NCI-H345 (cell line): ENCODE data around the gene PRDM16.
A peak's percentile ranks its signal among the peaks of the same experiment; 100 is the strongest.

Source experiments
- DNase-seq: peaks from one replicate; lab custom pipeline; 2025; lab: John Stamatoyannopoulos, UW

PRDM16 gene

DNA sequence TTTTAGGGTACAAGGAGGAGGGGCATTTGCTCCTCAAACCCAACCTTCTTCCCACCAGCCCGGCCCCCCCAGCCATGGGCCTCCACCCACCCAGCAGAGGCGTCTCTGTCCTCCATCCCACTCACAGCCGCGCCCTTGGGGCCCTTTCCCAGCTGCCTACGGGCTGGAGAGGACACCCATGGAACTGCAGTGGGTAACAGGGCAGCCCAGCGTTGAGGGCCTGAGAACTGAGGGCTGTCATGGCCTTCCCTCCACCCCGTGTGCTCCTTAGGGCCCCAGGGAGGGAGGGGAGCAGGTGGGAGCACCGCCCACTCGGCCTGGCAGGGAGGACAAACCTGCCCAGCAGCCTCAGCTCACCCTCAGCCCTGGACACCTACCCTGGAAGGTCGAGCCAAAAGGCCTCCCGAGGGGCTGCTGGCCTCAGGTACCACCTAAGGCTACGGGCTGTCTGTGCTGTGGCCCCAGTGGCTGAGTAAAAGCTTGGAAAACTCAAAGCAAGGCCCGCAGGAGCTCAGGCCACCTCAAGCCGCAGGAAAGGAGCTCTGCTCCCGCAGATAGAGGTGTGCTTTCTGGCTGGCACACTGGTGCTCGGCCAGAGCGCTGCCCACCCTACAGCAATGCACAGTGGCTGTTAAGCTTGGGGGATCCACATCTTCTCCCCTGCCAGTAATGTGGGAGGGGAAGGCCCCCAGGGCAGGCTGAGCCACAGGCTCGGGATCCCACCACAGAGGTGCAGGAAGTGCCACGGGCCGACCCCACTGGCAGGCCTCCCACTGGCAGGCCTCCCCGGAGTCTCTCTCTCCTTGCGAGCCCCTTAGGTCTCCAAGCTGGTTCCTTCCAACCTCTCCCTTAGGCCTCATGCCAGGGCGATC, 383.2 kb downstream of the PRDM16 start:
- DNase-seq, result no peak

DNA sequence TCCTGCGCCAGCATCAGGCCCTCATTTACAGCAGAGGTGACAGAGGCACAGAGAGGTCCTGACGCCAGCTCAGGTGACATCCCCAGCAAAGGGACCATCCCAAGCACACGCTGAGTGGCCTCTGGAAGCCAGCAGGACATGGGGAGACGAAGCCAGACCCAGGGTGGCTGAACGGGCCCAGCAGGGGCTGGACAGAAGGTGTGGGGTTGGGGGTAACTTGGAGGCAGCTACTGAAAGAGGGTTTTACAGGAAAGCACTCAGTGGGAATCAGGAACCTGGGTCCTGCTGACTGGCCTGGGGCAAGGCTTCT, 383.8 kb downstream of the PRDM16 start:
- DNase-seq, result no peak

DNA sequence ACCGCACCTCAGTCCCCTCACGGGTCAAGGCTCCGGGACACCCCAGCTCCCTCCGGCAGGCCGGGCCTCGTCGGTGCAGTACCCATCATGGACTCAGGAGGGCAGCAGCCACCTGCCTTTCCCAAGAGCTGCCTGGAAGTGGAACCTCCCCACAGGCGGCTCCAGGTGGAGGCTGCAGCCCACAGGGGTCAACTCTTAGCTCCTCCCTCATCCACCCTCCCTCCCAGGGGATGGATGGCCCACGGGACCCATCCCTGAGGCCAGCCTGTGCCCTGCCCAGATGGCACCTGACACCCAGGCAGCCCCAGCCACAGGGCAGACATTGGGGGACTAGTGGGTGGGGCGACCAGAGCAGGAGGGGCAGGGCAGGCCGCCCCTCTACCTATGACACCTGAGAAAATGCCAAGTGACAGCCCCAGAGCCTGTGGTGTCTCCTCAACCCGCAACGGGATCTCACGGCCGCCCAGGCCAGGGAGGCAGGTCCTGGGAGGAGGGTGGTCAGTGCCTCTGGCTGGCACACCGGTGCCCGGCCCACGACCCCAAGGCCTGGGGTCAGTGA, 384.3 kb downstream of the PRDM16 start:
- DNase-seq, result peak; percentile 79

DNA sequence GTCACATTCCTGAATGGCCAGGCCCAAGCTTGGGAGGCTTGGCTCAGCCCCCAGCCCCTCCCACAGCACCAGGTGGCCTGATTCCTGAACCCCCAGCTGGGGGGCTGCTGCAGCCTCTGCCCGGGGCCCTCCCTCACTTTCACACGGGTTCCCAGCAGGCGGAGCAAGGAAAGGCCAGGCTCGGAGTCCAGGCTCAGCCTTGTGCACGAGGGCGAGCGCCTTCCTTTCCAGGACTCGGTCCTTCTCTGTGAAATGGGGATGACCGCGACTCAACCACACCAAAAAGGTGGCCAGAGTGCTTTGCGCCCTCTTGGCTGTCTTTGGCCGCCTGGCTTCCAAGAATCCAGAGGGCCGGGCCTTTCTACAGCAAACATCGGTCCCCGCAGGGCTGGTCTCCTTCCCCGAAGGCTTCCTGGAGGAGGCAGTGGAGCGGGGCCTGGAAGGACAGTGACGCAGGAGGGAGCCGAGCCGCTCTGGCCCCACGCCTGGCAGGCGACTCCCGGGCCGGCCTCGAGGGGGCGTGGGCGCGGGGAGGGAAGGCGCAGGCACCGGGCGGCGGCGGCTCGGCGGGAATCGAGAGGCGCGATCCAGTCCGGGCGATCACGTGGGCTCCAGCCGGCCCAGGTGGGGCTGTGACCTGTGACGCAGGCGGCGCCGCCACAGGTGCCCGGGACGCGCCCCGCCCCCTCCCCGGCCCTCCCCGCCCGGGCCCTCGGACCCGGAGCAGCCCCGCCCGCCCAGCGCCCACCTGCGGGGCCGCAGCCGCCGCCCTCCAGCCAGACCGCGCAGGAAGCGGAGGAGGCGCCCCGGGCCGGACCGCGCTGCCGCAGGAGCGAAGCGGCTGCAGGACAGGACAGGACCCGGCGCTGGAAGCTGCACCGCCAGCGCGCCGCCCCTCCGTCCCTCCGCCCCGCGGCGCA, 385.1 kb downstream of the PRDM16 start, which contains the start of gene ARHGEF16:
Gene ARHGEF16, plus strand, starts transcription at position 775 of the 920 bp plus-strand sequence. CDS start 8,420 bp downstream, outside the sequence.
- DNase-seq, result peak; percentile 89

DNA sequence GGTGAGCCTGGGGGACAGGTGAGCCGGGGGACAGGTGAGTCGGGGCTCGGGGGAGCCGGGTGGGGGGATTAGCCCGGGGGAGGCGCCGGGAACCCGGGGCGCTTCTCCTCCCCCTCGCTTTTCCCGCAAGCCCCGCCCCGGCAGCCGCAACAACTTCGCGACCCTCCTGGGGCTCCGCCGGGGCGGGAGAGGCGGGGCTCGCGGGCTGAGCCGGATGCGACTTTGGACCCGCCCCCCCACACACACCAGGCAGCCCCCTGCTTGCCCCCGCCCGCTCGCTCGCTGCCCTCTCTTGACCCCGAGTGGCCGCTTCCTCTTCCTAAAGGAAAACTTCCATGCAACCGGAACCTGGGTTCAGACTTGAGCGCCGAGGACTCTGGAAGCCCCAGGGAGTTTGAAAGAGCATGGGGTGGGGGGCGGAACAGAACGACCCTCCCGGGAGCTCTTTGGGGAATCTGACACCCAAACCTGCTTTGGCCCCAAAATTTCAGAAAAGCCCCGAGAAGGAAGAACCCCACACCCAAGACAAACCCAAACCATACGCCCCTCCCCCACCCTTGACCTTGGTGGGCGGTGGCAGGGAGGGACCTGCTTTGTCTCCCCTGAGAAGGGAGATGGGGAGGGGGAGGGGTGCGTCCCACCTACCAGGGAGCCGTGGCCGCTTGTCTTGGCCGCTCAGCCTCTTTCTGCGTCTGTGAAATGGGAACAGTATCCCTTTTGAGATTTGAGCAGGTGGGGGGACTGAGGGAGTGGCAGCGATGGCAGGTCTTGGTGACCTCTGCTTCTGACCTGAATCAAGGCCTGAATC, 386.0 kb downstream of the PRDM16 start:
- DNase-seq, result peak; percentile 64

DNA sequence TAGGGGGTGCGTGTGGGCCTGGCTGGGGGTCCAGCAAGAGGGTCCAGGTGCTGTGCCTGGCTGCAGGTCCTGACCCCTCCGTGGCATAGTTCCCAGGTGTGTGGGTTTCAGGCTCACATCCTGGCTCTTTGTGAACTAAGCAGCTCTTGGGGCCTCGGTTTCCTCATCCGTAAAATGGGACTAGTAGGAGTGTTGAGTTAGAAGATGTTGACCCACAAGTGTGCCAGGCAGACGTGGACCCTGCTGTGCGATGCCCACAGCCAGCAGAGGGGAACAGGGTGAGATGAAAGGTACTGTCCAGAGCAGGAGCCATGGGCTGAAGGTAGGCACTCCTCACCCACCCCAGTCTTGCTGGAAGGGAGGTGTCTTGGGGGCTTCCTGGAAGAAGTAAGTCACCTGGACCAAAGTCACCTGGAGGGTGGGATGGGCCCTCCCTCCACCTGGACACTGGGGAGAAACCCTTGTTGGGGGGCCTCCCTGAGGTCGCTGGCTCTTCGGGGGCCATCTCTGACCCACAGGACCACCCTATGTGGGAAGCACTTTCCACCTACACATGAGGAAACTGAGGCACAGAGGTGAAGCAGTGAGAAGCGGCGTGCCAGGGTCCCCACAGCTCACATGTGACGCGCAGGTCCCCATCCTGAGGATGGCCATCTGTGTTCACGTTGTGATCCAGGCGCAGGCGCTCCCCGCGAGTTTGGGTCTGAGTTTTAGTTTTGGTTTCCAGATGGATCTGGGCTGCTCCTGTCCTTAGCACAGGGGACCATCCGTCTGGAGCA, 386.9 kb downstream of the PRDM16 start:
- DNase-seq, result no peak

DNA sequence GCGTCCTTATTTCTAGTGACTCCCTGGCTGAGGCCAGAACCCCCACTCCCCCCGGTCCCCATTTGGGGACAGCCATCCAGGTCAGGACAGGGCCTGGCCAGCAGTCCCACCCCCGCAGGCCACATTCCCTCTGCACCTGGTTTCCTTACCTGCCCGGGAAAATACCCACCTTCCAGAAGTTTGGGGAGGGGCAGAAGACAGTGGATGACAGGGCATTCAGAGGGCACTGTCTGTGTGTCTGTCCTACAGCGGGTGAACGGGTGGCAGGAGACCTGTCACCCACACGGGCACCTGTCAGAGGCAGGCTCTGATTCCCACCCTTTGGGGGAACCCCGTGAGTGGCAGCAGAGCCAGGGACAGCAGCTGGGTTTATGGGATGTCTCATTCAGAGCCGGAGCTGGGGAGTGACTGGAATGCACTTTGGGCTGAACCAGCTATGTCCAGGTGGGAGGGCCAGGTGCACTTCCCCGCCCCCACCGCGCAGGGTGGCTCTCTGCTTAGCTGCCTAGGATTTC, 387.5 kb downstream of the PRDM16 start:
- DNase-seq, result no peak

DNA sequence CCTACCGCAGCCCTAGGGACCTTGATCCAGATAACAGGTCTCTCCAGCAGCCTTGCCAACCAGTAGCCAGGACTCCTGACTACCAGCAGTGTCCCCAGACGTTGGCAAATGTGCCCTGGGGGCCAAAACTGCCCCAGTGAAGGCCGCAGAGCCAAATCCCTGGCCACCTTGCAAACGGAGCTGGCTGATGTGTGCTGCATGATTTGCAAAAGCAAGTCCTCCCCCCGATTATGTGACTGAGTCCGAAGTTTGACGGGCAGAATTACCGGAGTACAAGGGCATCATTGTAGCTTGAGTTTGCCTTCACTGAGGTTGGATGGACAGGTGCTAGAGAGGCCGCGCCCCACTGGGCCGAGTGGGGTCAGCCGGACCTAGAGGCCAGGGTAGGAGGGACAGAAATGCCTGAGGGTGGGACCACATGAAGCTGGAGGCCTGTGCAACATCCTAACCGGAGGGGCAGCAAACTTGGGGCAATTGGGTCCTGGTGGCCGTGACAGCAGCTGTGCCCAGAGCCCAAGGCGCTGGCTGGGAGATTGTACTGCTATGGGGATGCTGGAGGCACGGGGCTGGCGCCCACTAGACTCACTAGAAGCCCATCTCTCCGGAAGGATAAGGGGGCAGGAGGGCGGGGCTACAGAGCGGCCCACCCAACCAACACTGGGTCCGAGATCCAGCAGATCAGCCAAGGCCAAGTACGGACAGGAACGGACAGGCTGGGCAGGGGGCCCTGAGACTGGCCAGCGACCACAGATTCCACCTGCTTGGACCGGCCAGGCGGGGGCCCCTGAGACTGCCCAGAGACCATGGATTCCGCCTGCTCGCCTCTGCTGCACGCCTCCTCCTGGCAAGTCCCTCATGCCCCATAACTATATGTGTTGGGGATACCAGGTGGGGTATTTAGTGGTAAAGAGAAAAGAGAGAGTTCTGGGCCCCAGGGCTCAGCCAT, 388.2 kb downstream of the PRDM16 start:
- no peak for DNase-seq

DNA sequence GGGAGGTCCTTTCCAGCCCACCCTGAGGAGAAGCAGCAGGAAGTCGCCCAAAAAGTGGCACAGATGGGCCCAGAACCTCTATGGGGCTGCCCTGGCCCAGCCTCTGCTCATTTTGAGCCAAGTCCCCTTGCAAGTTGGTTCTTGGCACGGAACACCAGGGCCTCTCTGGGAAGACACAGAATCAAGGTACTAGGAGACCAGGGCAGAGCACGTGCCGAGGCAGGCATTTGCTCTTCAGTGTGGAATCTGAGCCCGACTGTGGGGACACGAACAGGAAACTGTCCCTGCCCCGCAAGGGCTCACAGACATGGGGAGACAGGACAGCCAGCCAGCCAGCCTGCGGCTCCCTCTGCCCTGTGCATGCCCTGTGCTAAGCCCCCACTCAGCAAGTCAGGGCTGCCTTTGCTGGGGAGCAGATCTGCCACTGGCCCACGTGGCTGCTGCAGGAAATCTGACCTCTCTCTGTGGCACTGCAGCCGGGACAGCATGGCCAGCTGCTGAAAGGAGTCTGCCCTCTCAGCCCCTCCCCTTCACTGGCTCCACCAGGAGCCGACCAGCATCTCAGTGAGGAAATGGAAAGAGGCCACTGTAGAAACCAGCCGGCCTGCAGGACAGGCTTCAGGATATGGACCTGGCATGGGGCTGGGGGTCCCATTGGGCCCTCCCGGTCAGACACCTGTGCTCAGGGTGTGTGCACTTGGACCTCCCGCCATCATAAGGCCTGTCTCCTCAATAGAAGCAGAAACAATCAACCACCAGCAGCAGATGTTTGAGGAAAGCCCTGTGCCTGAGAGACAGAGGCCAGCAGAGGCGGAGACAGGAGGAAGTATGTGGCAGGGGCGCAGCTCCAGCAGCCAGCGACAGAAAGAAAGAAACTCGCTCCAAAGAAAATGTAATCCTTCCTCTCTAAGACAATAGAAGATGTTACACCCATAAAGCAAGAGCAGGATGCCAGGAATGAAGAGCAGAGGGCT, 389.2 kb downstream of the PRDM16 start:
- no peak for DNase-seq

DNA sequence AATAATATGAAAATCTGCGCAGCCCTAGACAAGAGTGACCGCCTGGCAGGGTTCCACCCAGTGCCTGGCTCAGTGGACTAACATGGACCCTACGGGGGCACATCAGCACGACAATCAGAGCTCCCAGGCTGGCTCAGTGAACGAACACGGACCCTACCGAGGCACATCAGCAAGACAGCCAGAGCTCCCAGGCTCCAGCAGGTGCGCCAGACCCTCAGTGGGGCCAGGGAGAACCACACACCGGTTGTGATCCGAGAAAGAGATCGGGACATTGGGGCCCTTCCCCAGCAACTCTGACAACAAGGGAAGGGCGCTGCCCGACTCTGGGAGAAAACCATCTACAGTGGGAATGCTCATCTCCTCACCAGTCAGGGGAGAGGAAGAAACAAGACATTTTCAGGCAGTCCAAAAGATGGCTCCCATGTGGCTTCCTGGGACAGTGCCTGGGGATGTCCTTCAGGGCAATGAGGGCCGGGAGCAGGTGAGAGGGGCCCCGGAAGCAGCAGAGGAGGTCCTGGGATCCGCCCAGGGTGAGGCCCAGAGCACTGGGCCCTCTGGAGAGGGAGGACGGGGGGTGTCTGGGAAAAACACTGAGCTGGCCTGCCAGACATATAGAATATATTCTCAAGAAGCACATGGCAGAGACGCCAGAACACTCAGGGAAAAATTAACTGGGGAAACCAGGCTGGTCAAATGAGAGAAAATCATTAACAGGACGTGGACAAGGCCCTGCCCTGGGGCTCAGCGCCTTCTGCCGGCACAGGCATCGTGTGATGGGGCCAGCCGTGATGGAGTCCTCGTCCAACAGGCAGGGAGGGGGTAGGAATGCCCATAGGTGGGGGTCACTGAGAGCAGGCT, 390.3 kb downstream of the PRDM16 start:
- DNase-seq, result no peak

DNA sequence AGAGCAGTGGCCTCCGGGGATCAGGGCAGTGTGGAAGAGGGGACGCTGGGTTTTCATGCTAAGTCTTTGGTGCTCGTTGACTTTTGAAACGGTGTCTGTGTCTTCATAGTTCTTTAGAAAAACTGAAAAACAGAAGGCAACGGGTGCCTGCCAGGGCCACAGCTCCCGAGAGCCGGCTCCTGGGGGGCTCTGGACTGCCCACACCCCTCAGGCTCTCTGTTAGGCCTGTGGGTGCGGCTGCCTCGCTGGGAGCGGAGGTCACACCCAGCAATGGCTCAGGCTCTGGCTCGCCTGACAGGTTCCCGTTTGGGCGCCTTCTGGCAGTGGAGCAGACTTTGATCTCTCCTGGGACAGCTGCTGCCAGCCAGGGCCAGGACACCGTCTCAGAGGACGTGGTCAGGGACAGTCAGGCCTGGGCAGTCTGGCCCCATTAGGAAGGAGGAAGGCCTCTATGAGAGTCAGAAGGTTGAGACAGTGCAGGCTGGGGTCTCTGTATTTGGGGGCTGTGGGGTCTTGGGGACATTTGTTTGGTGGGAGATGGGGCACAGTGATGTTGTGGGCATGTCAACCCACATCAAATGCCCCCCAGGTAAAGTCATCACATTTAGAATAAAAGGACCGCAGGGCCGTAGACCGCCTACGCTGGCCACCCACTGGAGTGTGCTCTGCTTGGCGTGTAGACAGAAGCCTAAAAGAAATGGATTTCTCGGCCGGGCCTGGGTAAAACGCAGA, 391.1 kb downstream of the PRDM16 start:
- no peak for DNase-seq

DNA sequence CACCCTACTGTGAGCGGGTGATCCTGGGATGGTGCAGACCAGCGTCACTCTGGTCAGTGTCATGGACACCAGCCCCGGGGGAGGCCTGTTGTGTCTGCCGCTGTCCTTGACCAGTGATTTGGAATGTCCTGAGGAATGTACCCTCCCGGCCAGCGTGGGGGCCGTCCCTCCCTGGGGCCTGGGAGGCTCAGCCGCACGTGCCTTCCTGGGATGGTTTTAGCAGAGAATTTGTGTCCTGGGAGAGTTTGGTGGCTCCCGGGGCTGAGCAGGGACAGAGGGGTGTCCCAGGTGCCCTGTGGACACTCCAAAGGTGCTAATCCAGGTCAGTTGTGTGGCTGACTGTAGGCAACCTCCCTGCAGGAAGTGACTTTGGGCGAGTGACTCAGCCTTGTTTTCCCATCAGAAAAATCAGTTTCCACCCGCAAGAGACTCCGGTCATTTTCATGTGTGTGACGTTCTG, 391.7 kb downstream of the PRDM16 start:
- no peak for DNase-seq

DNA sequence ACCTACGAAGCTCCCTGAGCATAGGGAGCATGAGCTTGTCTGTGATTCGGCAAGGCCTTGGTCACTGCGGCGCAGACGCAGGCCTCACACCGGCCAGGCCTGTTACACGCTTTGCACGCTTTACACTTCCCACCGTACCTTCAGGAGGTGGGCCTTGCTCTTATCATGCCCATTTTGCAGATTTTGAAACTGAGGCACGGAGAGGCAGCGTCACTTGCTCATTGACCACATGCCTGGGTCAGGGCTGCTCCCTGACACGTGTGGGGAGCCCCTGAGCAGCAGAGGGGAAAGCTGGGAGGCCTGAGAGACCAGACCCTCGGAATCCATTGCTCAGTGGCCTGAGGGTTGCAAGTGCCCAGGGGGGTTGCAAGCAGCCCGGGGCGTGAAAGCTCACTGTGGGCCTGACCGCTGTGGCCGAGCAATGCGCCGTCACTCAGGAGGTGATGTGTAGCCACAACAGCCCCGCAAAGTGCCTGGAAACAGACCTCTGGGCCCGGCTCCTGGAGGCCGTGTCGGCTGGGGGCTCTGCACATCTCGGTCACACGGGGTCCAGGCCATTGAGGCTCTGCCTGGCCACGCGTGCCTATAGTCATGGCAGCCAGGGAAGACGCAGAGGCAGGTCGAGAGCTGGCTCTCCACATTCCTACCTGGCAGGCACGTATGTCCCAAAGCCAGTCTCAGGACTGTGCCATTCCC, 392.4 kb downstream of the PRDM16 start:
- DNase-seq, result no peak

DNA sequence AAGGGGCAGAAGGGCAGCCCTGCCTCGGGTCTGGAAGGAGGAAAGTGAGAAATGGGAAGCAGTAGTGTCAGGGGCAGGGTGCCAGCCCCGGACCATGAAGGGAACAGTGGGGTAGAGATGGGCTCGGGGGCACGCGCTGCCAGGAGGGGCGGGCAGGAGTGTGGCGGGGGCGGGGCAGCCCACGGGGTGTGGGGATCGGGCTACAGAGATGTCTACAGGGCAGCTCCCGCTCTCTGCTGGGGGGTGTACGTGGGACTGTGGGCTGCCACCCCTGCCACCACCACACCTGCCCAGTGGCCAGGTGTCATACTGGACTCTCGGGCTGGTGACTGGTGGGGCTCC, 392.9 kb downstream of the PRDM16 start:
- DNase-seq, result no peak

DNA sequence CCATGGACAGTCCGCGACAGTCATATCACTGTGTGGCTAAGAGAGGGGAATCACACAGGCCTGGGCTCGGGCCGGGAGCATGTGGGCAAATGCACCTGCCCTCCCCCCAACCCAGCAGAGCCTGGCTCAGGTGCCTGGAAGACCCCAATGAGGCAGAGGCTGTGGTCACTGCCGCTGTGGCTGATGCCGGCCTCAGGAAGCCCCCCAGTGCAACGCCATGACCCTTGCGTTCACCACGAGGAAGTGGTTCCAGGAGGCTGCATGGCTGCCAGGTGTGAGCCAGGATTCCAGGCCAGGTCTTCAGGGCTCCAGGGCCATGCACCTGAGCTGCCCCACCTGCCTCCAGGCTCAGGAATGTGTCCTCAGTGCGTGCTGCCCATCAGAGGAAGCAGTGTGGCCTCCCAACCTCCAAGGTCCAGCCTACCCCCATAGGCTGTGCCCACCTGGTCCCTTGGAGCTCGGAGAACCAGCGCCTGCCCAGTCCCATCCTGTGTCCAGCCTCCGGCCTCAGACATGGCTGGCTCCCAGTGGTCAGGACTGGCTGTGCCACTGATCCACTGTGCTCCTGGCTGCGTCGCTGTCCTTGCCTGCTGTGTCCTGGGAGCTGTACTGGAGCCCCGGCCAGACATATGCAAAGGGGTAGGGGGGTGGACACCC, 393.5 kb downstream of the PRDM16 start:
- DNase-seq, result no peak

DNA sequence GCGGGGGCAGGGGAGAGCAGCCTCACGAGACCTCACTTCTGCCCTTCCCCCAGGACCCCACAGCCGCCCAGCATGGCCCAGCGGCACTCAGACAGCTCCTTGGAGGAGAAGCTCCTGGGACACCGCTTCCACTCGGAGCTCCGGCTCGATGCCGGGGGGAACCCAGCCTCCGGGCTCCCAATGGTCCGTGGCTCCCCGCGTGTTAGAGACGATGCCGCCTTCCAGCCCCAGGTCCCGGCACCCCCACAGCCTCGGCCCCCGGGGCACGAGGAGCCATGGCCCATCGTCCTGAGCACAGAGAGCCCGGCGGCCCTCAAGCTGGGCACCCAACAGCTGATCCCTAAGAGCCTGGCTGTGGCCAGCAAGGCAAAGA, 394.0 kb downstream of the PRDM16 start:
- no peak for DNase-seq
